ENCODE measurements around the gene ZCCHC14.
A peak's percentile ranks its signal among the peaks of the same experiment; 100 is the strongest.

ZCCHC14 gene

GRCh38 chr16:87492721-87493607 is at the start of gene ZCCHC14:
ZCCHC14 (minus strand) TSS chr16:87493024; CDS start chr16:87492238, 786 bp downstream.
- DNase-seq = peak; percentile 99

GRCh38 chr16:87541872-87542234 is 49.0 kb upstream of the ZCCHC14 start:
- no peak for DNase-seq

- no peak for DNase-seq
Measured at GRCh38 chr16:87541147-87541871, 48.5 kb upstream of the ZCCHC14 start.

GRCh38 chr16:87540897-87541146 is 48.0 kb upstream of the ZCCHC14 start:
- DNase-seq = no peak

GRCh38 chr16:87540072-87540896 is 47.5 kb upstream of the ZCCHC14 start:
- DNase-seq = no peak

GRCh38 chr16:87539113-87539512 is 46.3 kb upstream of the ZCCHC14 start:
- no peak for DNase-seq

GRCh38 chr16:87538594-87538993 is 45.8 kb upstream of the ZCCHC14 start:
- no peak for DNase-seq

GRCh38 chr16:87538160-87538559 is 45.3 kb upstream of the ZCCHC14 start:
- no peak for DNase-seq

- no peak for DNase-seq
Measured at GRCh38 chr16:87536795-87537142, 43.9 kb upstream of the ZCCHC14 start.

GRCh38 chr16:87535855-87536794 is 43.3 kb upstream of the ZCCHC14 start:
- DNase-seq = no peak

- DNase-seq = no peak
Measured at GRCh38 chr16:87535457-87535854, 42.6 kb upstream of the ZCCHC14 start.

GRCh38 chr16:87534751-87535150 is 41.9 kb upstream of the ZCCHC14 start:
- no peak for DNase-seq

GRCh38 chr16:87534030-87534653 is 41.3 kb upstream of the ZCCHC14 start:
- DNase-seq = no peak

GRCh38 chr16:87533061-87533460 is 40.2 kb upstream of the ZCCHC14 start:
- no peak for DNase-seq

GRCh38 chr16:87531418-87531817 is 38.6 kb upstream of the ZCCHC14 start:
- no peak for DNase-seq

- DNase-seq = no peak
Measured at GRCh38 chr16:87528690-87529579, 36.1 kb upstream of the ZCCHC14 start.

- DNase-seq = no peak
Measured at GRCh38 chr16:87527055-87527724, 34.4 kb upstream of the ZCCHC14 start.

- no peak for DNase-seq
Measured at GRCh38 chr16:87526238-87526947, 33.6 kb upstream of the ZCCHC14 start.

- DNase-seq = no peak
Measured at GRCh38 chr16:87525352-87525751, 32.5 kb upstream of the ZCCHC14 start.

GRCh38 chr16:87524407-87524806 is 31.6 kb upstream of the ZCCHC14 start:
- no peak for DNase-seq
